Measurements from ENCODE around the gene VTN. TPM values are rescaled to one million over a fixed set of nuclear protein-coding genes. Genes with fewer than 3 reads are reported as not detected.

The VTN gene
- total and polyA plus RNA-seq, 2 experiments from 2014 or later: 0.34 TPM; not detected in 1

DNA sequence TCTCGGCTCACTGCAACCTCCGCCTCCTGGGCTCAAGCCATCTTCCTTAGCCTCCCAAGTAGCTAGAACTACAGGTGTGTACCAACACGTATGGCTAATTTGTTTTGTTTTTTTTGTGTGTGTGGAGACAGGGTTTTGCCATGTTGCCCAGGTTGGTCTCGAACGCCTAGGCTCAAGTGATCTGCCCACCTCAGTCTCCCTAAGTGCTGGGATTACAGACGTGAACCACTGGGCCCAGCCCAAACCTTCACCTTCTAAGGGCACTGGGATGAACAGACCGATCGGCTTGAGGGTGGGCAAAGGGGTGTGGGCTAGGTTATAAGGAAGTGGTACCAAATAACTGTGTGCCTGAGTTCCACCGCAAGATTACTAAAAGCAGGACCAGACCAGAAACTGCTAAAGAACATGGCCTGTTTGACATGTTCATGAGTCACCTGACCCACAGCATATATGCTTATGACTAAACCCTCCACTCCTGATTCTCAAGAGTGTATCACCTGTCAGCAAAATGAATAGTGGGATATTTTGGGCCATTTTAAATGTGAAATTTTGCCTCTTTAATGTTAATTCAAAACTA is 43.0 kb downstream of the VTN start:
- no peaks in the 10 kb centered on the region for H3K9me2 ChIP-seq (ENCODE audit: insufficient read depth)
- peaks cover 11% of the 10 kb centered on the region; the same call in 1 of the 2 replicates for H3K36me3 ChIP-seq (ENCODE audit: low read depth)
- TF ChIP-seq EZH2 (IDR thresholded peaks at IDR 0.05; ENCODE audit: insufficient read depth, poor library complexity, severe bottlenecking) (no peak), EZH2phosphoT487 (IDR thresholded peaks at IDR 0.05; ENCODE audit: insufficient read depth, low read depth) (no peak)
- H3K4me2 ChIP-seq (ENCODE audit: unreplicated experiment): no peak overlapping the region
- H3K27ac ChIP-seq: no peak overlapping the region
- H2AFZ ChIP-seq: no peak overlapping the region
- no peaks in the 10 kb centered on the region for H3K27me3 ChIP-seq (replicated peaks; ENCODE audit: insufficient read depth)
- H3K9ac ChIP-seq: no peak overlapping the region
- peaks cover 26% of the 10 kb centered on the region for H3K79me2 ChIP-seq (ENCODE audit: insufficient read depth)
- H3F3A ChIP-seq (ENCODE audit: insufficient read depth): peaks cover 14% of the 10 kb centered on the region; the same call in 1 of the 2 replicates
- no peaks in the 10 kb centered on the region for H3K4me1 ChIP-seq (ENCODE audit: insufficient read depth)
- DNase-seq: peak; percentile 24
- H3K4me3 ChIP-seq: no peak overlapping the region
- no peaks in the 10 kb centered on the region for H3K9me3 ChIP-seq (ENCODE audit: low read depth)
- 85 to 94% methylated on average over 9 of the region's 9 CpGs for WGBS, 2 experiments (ENCODE audit: low coverage in 1 of 2, low lambda C conversion rate in 2 of 2, missing lambda C conversion rate in 2 of 2)
- in situ Hi-C loops (cut with MboI): no loop called here
- no peaks in the 10 kb centered on the region for H4K20me1 ChIP-seq (ENCODE audit: insufficient read depth)

DNA sequence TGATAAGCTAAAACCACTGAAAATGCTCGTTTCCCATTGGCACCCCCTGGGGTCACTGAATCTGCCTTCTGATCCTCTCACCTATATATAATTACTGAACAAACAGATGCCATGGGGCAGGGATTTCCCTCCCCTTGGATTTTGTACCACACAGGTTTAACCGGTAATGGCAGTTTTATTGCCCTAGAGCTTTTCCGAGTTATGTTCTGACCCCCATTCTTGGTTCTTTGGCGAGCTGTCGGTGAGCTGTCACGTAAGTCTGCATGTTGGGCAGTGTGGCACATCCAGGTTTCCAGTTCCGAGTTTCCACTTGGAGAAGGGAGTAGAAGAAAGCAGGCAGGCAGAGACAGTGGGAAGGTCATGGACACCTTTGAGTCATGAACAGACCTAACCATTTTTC is 44.0 kb downstream of the VTN start:
- H3K4me3 ChIP-seq: no peak overlapping the region
- H3K9me2 ChIP-seq (ENCODE audit: insufficient read depth): no peaks in the 10 kb centered on the region
- TF ChIP-seq EZH2phosphoT487 (IDR thresholded peaks at IDR 0.05; ENCODE audit: insufficient read depth, low read depth): no peak
- TF ChIP-seq EZH2 (IDR thresholded peaks at IDR 0.05; ENCODE audit: insufficient read depth, poor library complexity, severe bottlenecking): no peak
- H2AFZ ChIP-seq: no peak overlapping the region
- WGBS, 2 experiments (ENCODE audit: low coverage in 1 of 2, low lambda C conversion rate in 2 of 2, missing lambda C conversion rate in 2 of 2): 97 to 98% methylated on average over 7 of the region's 7 CpGs
- no peak overlapping the region for H3K27ac ChIP-seq
- in situ Hi-C loops (cut with MboI): no loop called here
- H3K9me3 ChIP-seq (ENCODE audit: low read depth): no peaks in the 10 kb centered on the region
- H3K79me2 ChIP-seq (ENCODE audit: insufficient read depth): peaks cover 16% of the 10 kb centered on the region
- no peak overlapping the region for H3K4me2 ChIP-seq (ENCODE audit: unreplicated experiment)
- no peaks in the 10 kb centered on the region for H3K27me3 ChIP-seq (replicated peaks; ENCODE audit: insufficient read depth)
- H3K4me1 ChIP-seq (ENCODE audit: insufficient read depth): no peaks in the 10 kb centered on the region
- no peak overlapping the region for H3K9ac ChIP-seq
- peaks cover 11% of the 10 kb centered on the region; the same call in 1 of the 2 replicates for H3K36me3 ChIP-seq (ENCODE audit: low read depth)
- no peaks in the 10 kb centered on the region for H4K20me1 ChIP-seq (ENCODE audit: insufficient read depth)
- DNase-seq: no peak
- peaks cover 14% of the 10 kb centered on the region; the same call in 1 of the 2 replicates for H3F3A ChIP-seq (ENCODE audit: insufficient read depth)

DNA sequence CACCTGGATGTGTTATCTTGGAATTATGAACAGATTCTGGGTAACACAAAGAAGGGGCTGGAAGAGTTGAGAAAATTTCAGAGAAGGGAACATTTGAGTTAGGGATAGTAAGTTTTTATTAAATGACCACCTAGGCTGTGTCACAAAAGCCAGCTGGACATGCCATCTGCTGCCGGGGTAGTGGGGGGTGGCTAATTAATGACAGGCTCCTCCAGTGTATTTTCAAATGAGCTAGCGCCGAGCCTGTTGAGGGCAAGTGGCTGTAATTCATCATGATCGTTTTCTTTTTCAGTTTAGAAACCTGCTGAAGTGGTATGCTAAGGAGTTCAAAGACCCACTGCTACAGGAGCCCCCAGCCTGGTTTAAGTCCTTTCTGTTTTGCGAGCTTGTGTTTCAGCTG is 44.9 kb downstream of the VTN start:
- Histone ChIP-seq H3K79me2 (ENCODE audit: insufficient read depth) (peaks cover 10% of the 10 kb centered on the region), H3K36me3 (ENCODE audit: low read depth) (peaks cover 11% of the 10 kb centered on the region; the same call in 1 of the 2 replicates), H3K27ac (no peak overlapping the region), H2AFZ (no peak overlapping the region), H3F3A (ENCODE audit: insufficient read depth) (peaks cover 14% of the 10 kb centered on the region; the same call in 1 of the 2 replicates), H3K9me3 (ENCODE audit: low read depth) (no peaks in the 10 kb centered on the region), H4K20me1 (ENCODE audit: insufficient read depth) (no peaks in the 10 kb centered on the region), H3K4me1 (ENCODE audit: insufficient read depth) (no peaks in the 10 kb centered on the region), H3K4me2 (ENCODE audit: unreplicated experiment) (no peak overlapping the region), H3K27me3 (replicated peaks; ENCODE audit: insufficient read depth) (no peaks in the 10 kb centered on the region), H3K4me3 (no peak overlapping the region), H3K9ac (no peak overlapping the region), H3K9me2 (ENCODE audit: insufficient read depth) (no peaks in the 10 kb centered on the region)
- in situ Hi-C loops (cut with MboI): no loop called here
- 61 to 66% methylated on average over 5 of the region's 5 CpGs for WGBS, 2 experiments (ENCODE audit: low coverage in 1 of 2, low lambda C conversion rate in 2 of 2, missing lambda C conversion rate in 2 of 2)
- DNase-seq: no peak
- no peak for TF ChIP-seq EZH2phosphoT487 (IDR thresholded peaks at IDR 0.05; ENCODE audit: insufficient read depth, low read depth)
- no peak for TF ChIP-seq EZH2 (IDR thresholded peaks at IDR 0.05; ENCODE audit: insufficient read depth, poor library complexity, severe bottlenecking)

- H3K36me3 ChIP-seq (ENCODE audit: low read depth): peaks cover 11% of the 10 kb centered on the region; the same call in 1 of the 2 replicates
- H3F3A ChIP-seq (ENCODE audit: insufficient read depth): peaks cover 14% of the 10 kb centered on the region; the same call in 1 of the 2 replicates
- no peak for TF ChIP-seq EZH2phosphoT487 (IDR thresholded peaks at IDR 0.05; ENCODE audit: insufficient read depth, low read depth)
- no peak for TF ChIP-seq EZH2 (IDR thresholded peaks at IDR 0.05; ENCODE audit: insufficient read depth, poor library complexity, severe bottlenecking)
- peaks cover 10% of the 10 kb centered on the region; the same call in 1 of the 2 replicates for H3K79me2 ChIP-seq (ENCODE audit: insufficient read depth)
- H3K27me3 ChIP-seq (replicated peaks; ENCODE audit: insufficient read depth): no peaks in the 10 kb centered on the region
- no peaks in the 10 kb centered on the region for H4K20me1 ChIP-seq (ENCODE audit: insufficient read depth)
- H3K27ac ChIP-seq: no peak overlapping the region
- no peak for DNase-seq
- no peak overlapping the region for H3K4me2 ChIP-seq (ENCODE audit: unreplicated experiment)
- no peak overlapping the region for H3K4me3 ChIP-seq
- no peaks in the 10 kb centered on the region for H3K9me3 ChIP-seq (ENCODE audit: low read depth)
- no peak overlapping the region for H2AFZ ChIP-seq
- in situ Hi-C loops (cut with MboI): no loop called here
- H3K9ac ChIP-seq: no peak overlapping the region
- 88 to 92% methylated on average over 3 of the region's 3 CpGs for WGBS, 2 experiments (ENCODE audit: low coverage in 1 of 2, low lambda C conversion rate in 2 of 2, missing lambda C conversion rate in 2 of 2)
- no peaks in the 10 kb centered on the region for H3K9me2 ChIP-seq (ENCODE audit: insufficient read depth)
- H3K4me1 ChIP-seq (ENCODE audit: insufficient read depth): 0 out of 2 replicates have a peak, but pooled peaks cover 4% of the 10 kb centered on the region
These were observed 45.3 kb downstream of the VTN start for GRCh38 chr17:28324781-28325180.

All from GM23248 (cell line).